GM12801 (cell line): ENCODE data around the gene NABP2.

Source experiments
- TF ChIP-seq, protein P1 (sequence below): IDR thresholded peaks from one replicate; pipeline ENCODE4 v1.5.1; 2011; ENCODE audit warnings: control low read depth; ENCODE audit not compliant: insufficient read length; ENCODE audit errors: extremely low read depth

NABP2 gene

GRCh38 chr12:56224102-56224701 lies at the start of gene NABP2:
Gene NABP2, plus strand, starts transcription at chr12:56224342. Its CDS starts 515 bp downstream, at chr12:56224857.
- TF ChIP-seq, protein P1, sequence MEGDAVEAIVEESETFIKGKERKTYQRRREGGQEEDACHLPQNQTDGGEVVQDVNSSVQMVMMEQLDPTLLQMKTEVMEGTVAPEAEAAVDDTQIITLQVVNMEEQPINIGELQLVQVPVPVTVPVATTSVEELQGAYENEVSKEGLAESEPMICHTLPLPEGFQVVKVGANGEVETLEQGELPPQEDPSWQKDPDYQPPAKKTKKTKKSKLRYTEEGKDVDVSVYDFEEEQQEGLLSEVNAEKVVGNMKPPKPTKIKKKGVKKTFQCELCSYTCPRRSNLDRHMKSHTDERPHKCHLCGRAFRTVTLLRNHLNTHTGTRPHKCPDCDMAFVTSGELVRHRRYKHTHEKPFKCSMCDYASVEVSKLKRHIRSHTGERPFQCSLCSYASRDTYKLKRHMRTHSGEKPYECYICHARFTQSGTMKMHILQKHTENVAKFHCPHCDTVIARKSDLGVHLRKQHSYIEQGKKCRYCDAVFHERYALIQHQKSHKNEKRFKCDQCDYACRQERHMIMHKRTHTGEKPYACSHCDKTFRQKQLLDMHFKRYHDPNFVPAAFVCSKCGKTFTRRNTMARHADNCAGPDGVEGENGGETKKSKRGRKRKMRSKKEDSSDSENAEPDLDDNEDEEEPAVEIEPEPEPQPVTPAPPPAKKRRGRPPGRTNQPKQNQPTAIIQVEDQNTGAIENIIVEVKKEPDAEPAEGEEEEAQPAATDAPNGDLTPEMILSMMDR: no peak

DNA sequence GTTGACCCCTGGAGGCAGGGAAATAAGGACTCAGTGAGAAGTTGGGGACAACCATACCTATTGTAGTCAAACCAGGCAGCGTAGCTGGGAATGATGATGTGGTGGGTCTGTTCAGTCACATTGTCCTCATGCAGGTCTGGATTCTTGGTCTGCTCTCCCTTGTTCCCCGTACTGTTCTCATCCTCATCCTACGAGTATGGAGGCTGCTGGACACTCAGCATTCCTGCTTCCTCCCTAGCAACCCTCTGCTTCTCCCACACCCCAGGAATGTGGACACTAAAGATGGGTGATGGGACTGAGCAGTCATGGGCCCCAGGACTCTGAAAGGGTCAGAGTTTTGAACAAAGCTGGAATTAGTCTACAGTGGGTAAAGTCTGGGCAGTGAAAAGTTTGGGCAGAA lies 45.8 kb upstream of the NABP2 start:
- TF ChIP-seq, protein P1: no peak

- TF ChIP-seq, protein P1: no peak
These were observed 37.2 kb upstream of the NABP2 start for GRCh38 chr12:56186957-56187356.

GRCh38 chr12:56188131-56188777 lies 35.9 kb upstream of the NABP2 start:
- TF ChIP-seq, protein P1: no peak

DNA sequence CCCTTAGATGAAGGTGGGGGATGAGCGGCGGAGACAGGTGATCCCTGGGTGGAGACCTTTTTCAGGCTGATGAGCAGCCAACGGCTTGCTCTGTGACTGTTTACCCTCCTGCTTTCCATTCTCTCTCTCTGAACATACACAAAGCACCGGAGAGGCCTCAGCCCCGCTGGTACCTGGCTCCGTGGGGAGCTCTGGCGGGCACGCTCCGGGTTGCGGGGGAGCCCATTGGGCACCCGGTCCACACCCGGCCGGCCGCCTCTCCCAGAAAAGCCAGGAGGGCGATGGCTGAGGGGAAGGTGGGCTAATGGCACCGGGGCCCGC lies 35.4 kb upstream of the NABP2 start:
- TF ChIP-seq, protein P1: no peak

DNA sequence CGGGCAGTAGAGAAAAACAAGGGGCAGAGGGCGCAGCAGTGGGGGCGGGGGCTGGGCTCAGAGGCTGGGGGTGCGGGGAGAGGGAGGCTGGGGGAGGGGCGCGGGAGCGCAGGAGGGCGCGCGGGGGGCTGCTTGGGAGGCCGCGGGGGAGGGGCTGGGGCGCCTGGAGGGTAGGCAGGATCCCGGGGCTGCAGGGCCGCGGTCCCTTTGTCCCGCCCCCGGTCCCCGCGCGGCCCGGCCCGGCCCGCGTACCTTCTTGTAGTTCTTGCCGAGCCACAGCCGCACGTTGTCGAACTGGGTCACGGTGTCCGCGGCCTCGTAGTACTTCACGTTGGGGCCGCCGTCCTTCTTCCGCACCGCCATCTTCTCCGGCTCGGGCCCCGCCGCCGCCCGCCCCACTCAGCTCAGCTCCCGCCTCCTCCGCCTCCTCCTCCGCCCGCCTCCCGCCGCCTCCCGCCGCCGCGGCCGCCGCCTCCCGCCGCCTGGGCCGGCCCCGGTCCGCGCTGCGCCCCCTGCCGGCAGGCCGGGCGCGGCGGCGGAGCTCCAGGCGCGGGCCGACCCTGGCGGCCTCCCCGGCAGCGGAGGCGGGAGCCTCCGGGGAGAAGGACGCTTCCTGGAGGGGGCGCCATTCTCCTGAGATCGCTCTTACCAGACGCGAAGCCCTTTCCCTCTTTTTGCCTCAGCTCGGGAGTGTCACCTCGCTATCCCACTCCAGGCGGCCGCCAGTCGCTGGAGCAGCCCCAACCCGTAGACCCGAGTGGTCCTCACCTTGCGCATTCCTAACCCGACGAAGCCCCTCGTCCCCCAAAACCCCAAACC lies 34.8 kb upstream of the NABP2 start, which contains the start of gene SMARCC2:
Gene SMARCC2 (minus strand): TSS at position 385 of the 819 bp plus-strand sequence. CDS start 22 bp downstream, at position 363.
- TF ChIP-seq, protein P1: no peak

DNA sequence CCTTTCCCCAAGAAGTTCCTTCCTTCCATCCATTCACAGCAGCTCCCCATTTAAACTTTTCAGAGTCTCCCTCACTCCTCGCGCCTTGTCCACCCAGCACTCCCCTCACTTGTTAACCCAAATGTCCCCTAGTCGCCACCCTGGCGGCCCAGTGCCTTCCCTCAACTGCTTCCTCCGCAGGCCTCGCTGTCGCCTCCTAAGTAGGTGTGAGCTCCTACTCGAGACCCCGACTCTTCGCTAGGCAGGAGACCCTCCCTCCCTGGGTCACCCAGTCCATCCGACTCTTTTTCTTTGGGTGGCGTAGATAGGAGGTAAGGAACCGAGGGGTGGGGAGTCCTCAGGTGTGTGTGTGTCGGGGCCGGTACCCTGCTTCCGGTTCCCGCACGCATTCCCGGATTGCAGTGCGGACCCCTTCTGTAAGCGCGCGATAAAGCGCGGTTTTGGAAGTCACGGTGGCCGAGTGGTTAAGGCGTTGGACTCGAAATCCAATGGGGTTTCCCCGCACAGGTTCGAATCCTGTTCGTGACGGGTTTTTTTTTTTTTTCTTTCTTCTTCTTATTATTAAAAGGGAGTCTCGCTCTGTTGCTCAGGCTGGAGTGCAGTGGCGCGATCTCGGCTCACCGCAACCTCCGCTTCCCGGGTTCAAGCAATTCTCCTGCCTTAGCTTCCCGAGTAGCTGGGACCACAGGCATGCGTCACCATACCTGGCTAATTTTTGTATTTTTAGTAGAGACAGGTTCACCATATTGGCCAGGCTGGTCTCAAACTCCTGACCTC lies 34.0 kb upstream of the NABP2 start:
- TF ChIP-seq, protein P1: no peak
